Tibial nerve (tissue), 3 donors: Measurements from ENCODE around the gene AGGF1.

Source experiments
- EP300 ChIP-seq, 2 donors: sonication (generic); formaldehyde crosslinking; IDR thresholded peaks; one replicate each; pipeline ENCODE4 v1.6.1; 2017; ENCODE audit warnings: antibody characterized with exemption in 2 of 2, mild to moderate bottlenecking in 1 of 2
- POLR2A ChIP-seq, 2 donors: fragments of 450-650 bp; IDR thresholded peaks; one replicate each; pipeline ENCODE4 v1.6.1; 2017; ENCODE audit warnings: antibody characterized with exemption in 2 of 2, mild to moderate bottlenecking in 2 of 2, moderate library complexity in 2 of 2

DNA sequence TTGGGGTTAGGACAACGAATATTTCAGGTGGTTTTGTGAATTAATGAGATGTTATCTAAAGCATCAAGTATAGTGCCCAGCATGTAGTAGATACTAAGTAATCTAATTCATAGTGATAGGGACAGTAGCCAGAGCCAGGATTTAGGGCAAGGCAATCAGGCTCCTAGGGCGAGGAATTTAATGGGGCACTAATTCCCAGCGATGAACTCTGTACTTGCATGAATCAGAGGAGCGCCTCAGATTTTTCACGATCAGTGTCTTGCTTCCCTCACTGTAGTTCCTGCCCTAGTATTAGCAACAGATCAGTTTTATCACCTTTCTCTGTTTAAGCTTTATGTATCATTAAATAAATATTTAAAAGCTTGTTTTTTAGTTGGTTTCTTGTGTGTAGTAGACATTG lies 3.1 kb downstream of the AGGF1 start:
- TF ChIP-seq EP300 (IDR thresholded peaks at IDR 0.05) (no peak), POLR2A (IDR thresholded peaks at IDR 0.05) (no peak)
